ENCODE results near the gene KCNK1. TPM values are rescaled to one million over a fixed set of nuclear protein-coding genes. Genes with fewer than 3 reads are reported as not detected.
"Not testable (repeated sequence)": the region's sequence is repeated elsewhere in the genome, so short reads cannot be mapped to it uniquely, and the experiment has no call there.

The KCNK1 gene
- total RNA-seq, 1 donor from 2014 or later: 6.3 TPM

DNA sequence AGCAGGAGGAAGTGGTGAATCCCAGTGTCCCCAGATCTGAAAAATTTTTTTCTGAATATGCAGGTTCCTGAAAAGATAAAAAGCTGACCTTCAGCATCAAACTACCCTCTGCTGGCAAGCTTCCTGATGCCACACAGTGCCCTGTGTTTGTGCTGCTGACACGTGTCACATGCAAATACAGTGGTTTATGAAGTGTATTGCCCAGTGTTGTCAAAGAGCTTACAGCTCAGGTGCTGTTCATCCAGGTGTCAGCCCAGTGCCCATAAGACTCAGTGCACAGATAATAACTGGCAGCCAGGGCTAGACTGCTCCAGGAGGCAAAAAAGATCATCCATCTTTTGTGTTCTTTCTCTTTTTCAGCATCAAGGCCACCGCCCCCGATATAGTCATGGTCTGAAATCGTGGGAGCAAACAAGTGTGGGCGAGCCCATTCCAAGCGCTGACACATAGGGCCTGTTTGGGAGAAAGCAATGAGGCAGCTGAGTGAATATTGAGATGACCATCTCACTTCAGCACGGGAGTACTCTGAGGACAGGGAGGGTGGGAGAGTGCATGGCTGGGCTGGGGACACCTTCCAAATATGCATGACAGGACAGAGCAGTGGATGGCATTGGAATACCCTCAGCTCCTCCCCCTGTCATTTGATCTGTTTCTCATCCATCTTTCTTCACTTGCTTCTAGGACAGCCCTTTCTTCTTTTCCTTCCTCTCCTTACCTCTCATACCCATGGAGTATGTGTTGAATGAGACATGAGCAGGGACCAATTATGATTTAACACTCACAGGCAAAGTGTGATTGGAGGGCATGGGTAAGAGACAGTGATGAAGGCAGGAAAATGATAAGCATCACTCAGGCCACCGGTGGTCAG is 6.4 kb upstream of the KCNK1 start:
- TF ChIP-seq, protein P1, sequence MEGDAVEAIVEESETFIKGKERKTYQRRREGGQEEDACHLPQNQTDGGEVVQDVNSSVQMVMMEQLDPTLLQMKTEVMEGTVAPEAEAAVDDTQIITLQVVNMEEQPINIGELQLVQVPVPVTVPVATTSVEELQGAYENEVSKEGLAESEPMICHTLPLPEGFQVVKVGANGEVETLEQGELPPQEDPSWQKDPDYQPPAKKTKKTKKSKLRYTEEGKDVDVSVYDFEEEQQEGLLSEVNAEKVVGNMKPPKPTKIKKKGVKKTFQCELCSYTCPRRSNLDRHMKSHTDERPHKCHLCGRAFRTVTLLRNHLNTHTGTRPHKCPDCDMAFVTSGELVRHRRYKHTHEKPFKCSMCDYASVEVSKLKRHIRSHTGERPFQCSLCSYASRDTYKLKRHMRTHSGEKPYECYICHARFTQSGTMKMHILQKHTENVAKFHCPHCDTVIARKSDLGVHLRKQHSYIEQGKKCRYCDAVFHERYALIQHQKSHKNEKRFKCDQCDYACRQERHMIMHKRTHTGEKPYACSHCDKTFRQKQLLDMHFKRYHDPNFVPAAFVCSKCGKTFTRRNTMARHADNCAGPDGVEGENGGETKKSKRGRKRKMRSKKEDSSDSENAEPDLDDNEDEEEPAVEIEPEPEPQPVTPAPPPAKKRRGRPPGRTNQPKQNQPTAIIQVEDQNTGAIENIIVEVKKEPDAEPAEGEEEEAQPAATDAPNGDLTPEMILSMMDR (IDR thresholded peaks at IDR 0.05; ENCODE audit: insufficient read depth, low read length, poor library complexity, severe bottlenecking): no peak
- H3K27me3 ChIP-seq (ENCODE audit: control insufficient read depth, insufficient read depth, low read length): no peaks in the 10 kb centered on the region
- no peak for DNase-seq (ENCODE audit: low read depth)
- no peaks in the 10 kb centered on the region for H3K36me3 ChIP-seq (ENCODE audit: control insufficient read depth, insufficient read depth, low read length)
- H3K4me3 ChIP-seq (ENCODE audit: low read depth, low read length): no peak overlapping the region

DNA sequence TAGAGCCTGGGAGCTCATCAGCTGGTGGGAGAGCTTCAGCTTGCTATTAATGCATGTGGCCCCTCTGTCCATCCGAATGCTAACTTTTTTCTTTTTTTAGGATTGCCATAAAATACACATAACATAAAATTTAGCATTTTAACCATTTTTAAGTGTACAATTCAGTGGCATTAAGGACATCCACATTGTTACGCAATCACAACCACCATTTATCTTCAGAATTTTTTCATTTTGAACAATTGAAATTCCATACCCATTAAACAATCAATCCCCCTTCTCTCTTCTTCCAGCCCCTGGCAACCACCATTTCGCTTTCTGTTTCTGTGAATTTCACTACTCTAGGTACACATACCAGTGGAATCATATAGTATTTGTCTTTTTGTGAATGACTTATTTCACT is 4.9 kb upstream of the KCNK1 start:
- Histone ChIP-seq H3K4me3 (ENCODE audit: low read depth, low read length) (no peak overlapping the region), H3K27me3 (ENCODE audit: control insufficient read depth, insufficient read depth, low read length) (no peaks in the 10 kb centered on the region), H3K36me3 (ENCODE audit: control insufficient read depth, insufficient read depth, low read length) (no peaks in the 10 kb centered on the region)
- TF ChIP-seq, protein P1 (IDR thresholded peaks at IDR 0.05; ENCODE audit: insufficient read depth, low read length, poor library complexity, severe bottlenecking): no peak
- DNase-seq (ENCODE audit: low read depth): no peak

DNA sequence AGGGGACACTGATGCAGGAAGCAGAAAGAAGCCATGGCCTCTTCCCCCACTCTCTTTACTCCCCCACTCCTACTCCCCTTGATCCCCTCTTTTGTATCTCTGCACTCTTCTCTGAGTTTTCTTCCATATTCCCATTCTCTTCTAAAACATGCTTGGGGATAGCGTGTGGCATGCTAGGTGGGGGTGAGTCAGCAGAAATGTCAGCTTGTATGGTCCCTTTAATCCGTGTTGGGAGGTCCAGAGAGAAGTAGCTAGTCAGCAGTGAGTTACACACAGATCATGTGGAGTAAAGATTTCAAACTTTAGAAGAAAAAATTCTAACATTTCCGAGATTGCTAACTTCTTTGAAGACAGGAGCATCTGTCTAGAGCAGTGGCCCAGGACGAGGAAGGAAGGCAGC is 4.0 kb upstream of the KCNK1 start:
- H3K36me3 ChIP-seq (ENCODE audit: control insufficient read depth, insufficient read depth, low read length): no peaks in the 10 kb centered on the region
- no peak for DNase-seq (ENCODE audit: low read depth)
- TF ChIP-seq, protein P1 (IDR thresholded peaks at IDR 0.05; ENCODE audit: insufficient read depth, low read length, poor library complexity, severe bottlenecking): no peak
- no peak overlapping the region for H3K4me3 ChIP-seq (ENCODE audit: low read depth, low read length)
- H3K27me3 ChIP-seq (ENCODE audit: control insufficient read depth, insufficient read depth, low read length): no peaks in the 10 kb centered on the region

- no peaks in the 10 kb centered on the region for H3K36me3 ChIP-seq (ENCODE audit: control insufficient read depth, insufficient read depth, low read length)
- TF ChIP-seq, protein P1 (IDR thresholded peaks at IDR 0.05; ENCODE audit: insufficient read depth, low read length, poor library complexity, severe bottlenecking): no peak
- no peaks in the 10 kb centered on the region for H3K27me3 ChIP-seq (ENCODE audit: control insufficient read depth, insufficient read depth, low read length)
- H3K4me3 ChIP-seq (ENCODE audit: low read depth, low read length): no peak overlapping the region
- DNase-seq (ENCODE audit: low read depth): no peak
Measured at GRCh38 chr1:233610628-233611027, 3.3 kb upstream of the KCNK1 start.

DNA sequence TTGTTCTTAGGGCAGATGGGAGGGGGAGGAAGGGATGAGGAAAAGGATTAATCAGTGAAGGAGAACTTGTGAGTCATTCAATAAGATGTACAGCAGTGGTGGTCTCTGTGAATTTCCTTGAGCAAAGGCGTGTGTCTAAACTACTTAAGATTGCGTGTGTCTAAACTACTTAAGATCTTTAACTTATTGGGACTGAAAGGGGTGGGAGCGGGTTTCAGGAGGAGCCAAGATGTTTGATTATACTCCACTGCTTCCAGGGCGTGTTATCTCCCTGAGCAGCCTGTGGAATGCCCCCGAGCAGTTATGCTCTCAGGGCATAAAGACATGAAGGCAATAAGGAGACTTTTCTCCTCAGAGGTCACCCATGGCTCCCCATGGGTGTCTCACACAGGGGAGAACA is 2.5 kb upstream of the KCNK1 start:
- H3K27me3 ChIP-seq (ENCODE audit: control insufficient read depth, insufficient read depth, low read length); H3K4me3 ChIP-seq (ENCODE audit: low read depth, low read length); DNase-seq (ENCODE audit: low read depth); H3K36me3 ChIP-seq (ENCODE audit: control insufficient read depth, insufficient read depth, low read length): not testable (repeated sequence)

GRCh38 chr1:233614173-233614742 is 352 bp downstream of the KCNK1 start:
- Histone ChIP-seq H3K4me3 (ENCODE audit: low read depth, low read length) (peak overlapping the region; percentile 96), H3K27me3 (ENCODE audit: control insufficient read depth, insufficient read depth, low read length) (no peaks in the 10 kb centered on the region), H3K36me3 (ENCODE audit: control insufficient read depth, insufficient read depth, low read length) (no peaks in the 10 kb centered on the region)
- TF ChIP-seq, protein P1 (IDR thresholded peaks at IDR 0.05; ENCODE audit: insufficient read depth, low read length, poor library complexity, severe bottlenecking): no peak
- no peak for DNase-seq (ENCODE audit: low read depth)

All from kidney epithelial cell (primary cell).